ENCODE results near the gene IGSF22.

The IGSF22 gene

DNA sequence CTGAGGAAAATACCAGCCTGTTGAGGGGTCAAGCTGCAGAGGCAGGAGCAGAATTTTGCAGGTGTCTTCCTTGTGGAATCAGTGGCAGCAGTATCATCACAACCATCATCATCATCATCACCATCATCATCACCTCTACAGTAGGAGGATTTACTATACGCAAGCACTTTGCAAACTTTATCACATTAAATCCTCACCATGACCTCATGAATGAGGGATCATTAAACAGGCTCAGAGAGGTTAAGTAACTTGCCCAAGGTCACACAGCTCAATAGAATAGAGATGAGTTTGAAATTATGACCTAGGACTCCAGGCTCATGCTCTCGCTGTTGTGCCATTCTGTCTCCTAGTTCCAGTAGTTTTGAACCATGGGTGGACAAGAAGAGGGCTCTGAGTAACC, 40.0 kb upstream of the IGSF22 start:
- TF ChIP-seq CTCF (IDR thresholded peaks at IDR 0.05; ENCODE audit: low read depth, low read length), result no peak
- no peaks in the 10 kb centered on the region for H3K9me3 ChIP-seq (ENCODE audit: severe bottlenecking)
- no peak overlapping the region for H3K27ac ChIP-seq
- H3K4me3 ChIP-seq (ENCODE audit: low read depth, low read length), result no peak overlapping the region
- no peaks in the 10 kb centered on the region for H3K27me3 ChIP-seq (ENCODE audit: insufficient read depth, low read depth, severe bottlenecking)
- DNase-seq, result no peak
- no peaks in the 10 kb centered on the region for H3K36me3 ChIP-seq

GRCh38 chr11:18765554-18765953, 39.6 kb upstream of the IGSF22 start:
- H3K27me3 ChIP-seq (ENCODE audit: insufficient read depth, low read depth, severe bottlenecking), result no peaks in the 10 kb centered on the region
- no peaks in the 10 kb centered on the region for H3K36me3 ChIP-seq
- TF ChIP-seq CTCF (IDR thresholded peaks at IDR 0.05; ENCODE audit: low read depth, low read length), result no peak
- H3K27ac ChIP-seq, result no peak overlapping the region
- H3K9me3 ChIP-seq (ENCODE audit: severe bottlenecking), result no peaks in the 10 kb centered on the region
- no peak for DNase-seq
- H3K4me3 ChIP-seq (ENCODE audit: low read depth, low read length), result no peak overlapping the region

DNA sequence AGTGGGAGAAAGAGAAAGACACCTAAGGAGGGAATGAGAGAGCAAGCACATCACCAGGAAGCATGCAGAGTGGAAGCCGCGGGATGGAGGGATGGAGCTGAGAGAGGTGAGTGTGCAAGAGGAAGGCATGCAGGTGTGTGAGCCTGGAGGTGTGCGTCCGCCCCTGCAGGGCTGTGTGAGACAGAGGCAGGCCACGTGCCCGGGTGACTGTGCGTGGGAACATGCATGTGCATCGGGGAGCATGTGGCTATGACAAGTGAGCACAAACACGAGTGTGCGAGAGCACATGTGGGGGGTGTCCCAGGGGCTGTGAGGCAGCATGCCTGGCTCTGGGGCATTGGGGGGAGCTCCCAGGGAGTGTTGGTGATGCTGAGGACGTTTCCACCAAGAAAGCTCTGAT, 35.8 kb upstream of the IGSF22 start:
- H3K4me3 ChIP-seq (ENCODE audit: low read depth, low read length), result no peak overlapping the region
- no peaks in the 10 kb centered on the region for H3K36me3 ChIP-seq
- H3K27ac ChIP-seq, result no peak overlapping the region
- DNase-seq, result no peak
- H3K9me3 ChIP-seq (ENCODE audit: severe bottlenecking), result no peaks in the 10 kb centered on the region
- no peak for TF ChIP-seq CTCF (IDR thresholded peaks at IDR 0.05; ENCODE audit: low read depth, low read length)
- H3K27me3 ChIP-seq (ENCODE audit: insufficient read depth, low read depth, severe bottlenecking), result no peaks in the 10 kb centered on the region

DNA sequence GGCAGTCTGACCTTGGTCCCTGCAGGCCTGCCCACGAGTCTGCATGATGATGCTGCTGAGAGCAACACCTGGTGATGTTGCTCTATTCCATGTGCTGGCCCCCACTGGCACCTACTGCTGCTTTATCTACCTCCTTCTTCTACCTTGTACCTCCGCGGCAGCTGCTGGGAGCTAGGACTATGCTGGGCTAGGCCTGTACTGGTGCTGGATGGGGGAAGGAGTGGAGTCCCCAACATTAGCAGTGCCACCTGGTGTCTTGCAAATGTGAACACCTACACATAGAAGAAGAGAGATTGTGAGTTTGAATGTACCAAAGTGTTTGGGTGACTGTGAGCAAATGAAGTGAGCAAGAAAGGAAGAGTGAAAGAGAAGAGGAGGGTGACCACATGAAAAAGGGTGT, 35.2 kb upstream of the IGSF22 start:
- no peak overlapping the region for H3K4me3 ChIP-seq (ENCODE audit: low read depth, low read length)
- no peaks in the 10 kb centered on the region for H3K36me3 ChIP-seq
- TF ChIP-seq CTCF (IDR thresholded peaks at IDR 0.05; ENCODE audit: low read depth, low read length), result no peak
- H3K9me3 ChIP-seq (ENCODE audit: severe bottlenecking), result no peaks in the 10 kb centered on the region
- no peaks in the 10 kb centered on the region for H3K27me3 ChIP-seq (ENCODE audit: insufficient read depth, low read depth, severe bottlenecking)
- DNase-seq, result no peak
- no peak overlapping the region for H3K27ac ChIP-seq

DNA sequence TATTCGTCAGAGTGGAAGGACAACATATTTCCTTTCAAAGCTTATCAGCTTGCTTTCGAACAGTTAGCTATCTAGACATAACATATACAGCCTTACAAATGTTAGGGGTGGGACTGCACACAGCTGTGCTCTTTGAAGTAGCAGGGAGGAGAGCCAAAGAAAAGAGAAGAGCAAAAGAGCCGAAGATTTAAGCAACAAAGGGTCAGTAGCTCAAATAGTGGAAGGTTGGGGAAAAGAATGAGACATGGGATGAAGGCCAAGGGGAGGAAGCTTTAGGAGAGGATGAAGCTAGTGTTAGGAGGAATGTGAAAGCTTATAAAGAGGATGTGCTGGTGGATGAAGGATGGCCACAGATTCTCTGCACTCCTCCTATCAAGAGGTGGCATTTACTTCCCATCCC, 31.8 kb upstream of the IGSF22 start:
- H3K27ac ChIP-seq, result no peak overlapping the region
- no peak overlapping the region for H3K4me3 ChIP-seq (ENCODE audit: low read depth, low read length)
- TF ChIP-seq CTCF (IDR thresholded peaks at IDR 0.05; ENCODE audit: low read depth, low read length), result no peak
- no peaks in the 10 kb centered on the region for H3K9me3 ChIP-seq (ENCODE audit: severe bottlenecking)
- DNase-seq, result no peak
- H3K36me3 ChIP-seq, result no peaks in the 10 kb centered on the region
- H3K27me3 ChIP-seq (ENCODE audit: insufficient read depth, low read depth, severe bottlenecking), result no peaks in the 10 kb centered on the region

DNA sequence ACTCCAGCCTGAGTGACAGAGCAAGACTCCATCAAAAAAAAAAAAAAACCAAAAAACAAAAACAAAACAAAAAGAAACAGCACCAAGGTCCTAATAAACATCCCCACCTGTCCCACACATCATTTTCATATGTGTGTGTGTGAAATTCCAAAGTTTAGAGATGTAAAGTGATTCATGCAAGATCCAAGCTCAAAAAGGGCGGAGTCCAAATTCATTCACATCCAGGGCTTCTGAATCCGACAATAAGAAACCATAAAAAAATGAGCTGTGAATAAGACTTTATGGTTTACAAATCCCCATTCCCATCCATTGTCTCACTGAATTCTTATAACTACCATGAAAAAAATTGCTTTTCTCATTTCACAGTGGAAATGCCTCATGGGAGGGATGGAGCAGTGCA, 30.9 kb upstream of the IGSF22 start:
- Histone ChIP-seq H3K27ac (no peak overlapping the region), H3K27me3 (ENCODE audit: insufficient read depth, low read depth, severe bottlenecking) (no peaks in the 10 kb centered on the region), H3K9me3 (ENCODE audit: severe bottlenecking) (no peaks in the 10 kb centered on the region), H3K4me3 (ENCODE audit: low read depth, low read length) (no peak overlapping the region), H3K36me3 (no peaks in the 10 kb centered on the region)
- no peak for DNase-seq
- no peak for TF ChIP-seq CTCF (IDR thresholded peaks at IDR 0.05; ENCODE audit: low read depth, low read length)

All from WERI-Rb-1 (cell line).